Prostate gland (tissue), 2 donors: ENCODE measurements around the gene FBXL5.

Source experiments
- POLR2AphosphoS5 ChIP-seq: sonication (generic); formaldehyde crosslinking; IDR thresholded peaks from one replicate; pipeline ENCODE4 v1.6.1; 2017; ENCODE audit warnings: antibody characterized with exemption
- TF ChIP-seq, protein P1 (sequence below), 4 experiments: fragments of 200-600 bp in 2 of 4; fragments of 450-650 bp in 2 of 4; sonication (generic) in 2 of 4; IDR thresholded peaks; 1 replicate in 3 of 4; 2 replicates in 1 of 4; pipeline ENCODE4 v1.5.1; 2016 to 2019; ENCODE audit warnings: antibody characterized with exemption in 4 of 4, mild to moderate bottlenecking in 2 of 4, moderate library complexity in 2 of 4

DNA sequence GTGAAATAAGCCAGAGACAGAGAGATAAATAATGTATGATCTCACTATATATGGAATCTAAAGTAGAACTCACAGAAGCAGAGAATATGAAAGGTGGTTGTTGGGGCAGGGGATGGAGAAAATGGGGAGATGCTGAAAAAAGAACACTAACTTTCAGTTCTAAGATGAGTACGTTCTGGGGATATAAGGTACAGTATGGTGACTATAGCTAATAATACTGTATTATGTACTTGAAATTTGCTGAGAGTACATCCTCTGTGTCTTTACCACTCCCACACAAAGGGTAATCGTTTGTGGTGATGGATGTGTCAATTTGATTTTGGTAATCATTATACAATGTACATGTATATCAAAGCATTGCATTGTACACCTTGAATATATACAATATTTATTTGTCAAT lies 6.6 kb downstream of the FBXL5 start:
- TF ChIP-seq, protein P1, sequence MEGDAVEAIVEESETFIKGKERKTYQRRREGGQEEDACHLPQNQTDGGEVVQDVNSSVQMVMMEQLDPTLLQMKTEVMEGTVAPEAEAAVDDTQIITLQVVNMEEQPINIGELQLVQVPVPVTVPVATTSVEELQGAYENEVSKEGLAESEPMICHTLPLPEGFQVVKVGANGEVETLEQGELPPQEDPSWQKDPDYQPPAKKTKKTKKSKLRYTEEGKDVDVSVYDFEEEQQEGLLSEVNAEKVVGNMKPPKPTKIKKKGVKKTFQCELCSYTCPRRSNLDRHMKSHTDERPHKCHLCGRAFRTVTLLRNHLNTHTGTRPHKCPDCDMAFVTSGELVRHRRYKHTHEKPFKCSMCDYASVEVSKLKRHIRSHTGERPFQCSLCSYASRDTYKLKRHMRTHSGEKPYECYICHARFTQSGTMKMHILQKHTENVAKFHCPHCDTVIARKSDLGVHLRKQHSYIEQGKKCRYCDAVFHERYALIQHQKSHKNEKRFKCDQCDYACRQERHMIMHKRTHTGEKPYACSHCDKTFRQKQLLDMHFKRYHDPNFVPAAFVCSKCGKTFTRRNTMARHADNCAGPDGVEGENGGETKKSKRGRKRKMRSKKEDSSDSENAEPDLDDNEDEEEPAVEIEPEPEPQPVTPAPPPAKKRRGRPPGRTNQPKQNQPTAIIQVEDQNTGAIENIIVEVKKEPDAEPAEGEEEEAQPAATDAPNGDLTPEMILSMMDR (IDR thresholded peaks at IDR 0.05), result no peak
- TF ChIP-seq POLR2AphosphoS5, result no peak
